GM19193 (cell line): ENCODE measurements around the gene KCTD18.

ENCODE experiments used
- POLR2A ChIP-seq: IDR thresholded peaks from 4 replicates; pipeline ENCODE4 v1.6.1; 2011; ENCODE audit not compliant: insufficient read depth, insufficient read length; ENCODE audit errors: extremely low read depth

Gene KCTD18

DNA sequence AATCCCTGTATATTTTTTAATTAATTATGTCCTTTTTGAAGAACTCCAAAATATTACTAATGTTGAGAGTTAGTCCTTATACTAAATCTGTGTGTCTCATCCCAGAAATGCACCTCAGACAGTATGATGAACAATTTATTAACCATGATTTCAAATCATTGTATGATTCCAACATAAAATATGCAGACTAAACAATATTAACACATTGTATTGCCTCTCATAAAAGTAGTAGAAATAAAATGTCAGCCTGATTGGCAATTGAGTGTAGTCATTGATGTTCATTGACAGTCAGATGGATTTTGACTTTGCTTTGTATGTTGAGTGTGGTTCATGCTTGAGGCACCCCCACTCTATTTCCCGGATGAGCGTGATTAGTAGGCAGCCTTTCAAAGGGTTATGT lies 57.5 kb downstream of the KCTD18 start:
- TF ChIP-seq POLR2A, result no peak

DNA sequence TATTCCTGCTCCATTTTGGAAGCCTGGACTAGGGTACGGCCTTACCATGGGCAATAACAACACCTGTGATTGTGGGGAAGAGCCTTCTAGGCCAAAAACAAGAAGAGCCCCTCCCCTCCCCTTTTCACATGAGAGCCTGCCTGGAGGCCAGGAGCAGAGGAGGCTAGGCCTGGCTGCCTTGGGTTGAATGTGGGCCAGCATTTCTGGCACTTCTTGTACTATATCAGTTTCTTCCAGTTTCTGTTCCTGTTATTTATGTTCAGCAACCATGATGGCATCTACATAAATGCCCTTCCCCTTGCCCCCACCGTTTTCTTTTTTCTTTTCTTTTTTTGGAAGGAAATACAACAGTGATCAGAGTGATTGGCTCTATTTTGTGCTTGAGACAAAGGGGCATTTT lies 58.4 kb downstream of the KCTD18 start:
- TF ChIP-seq POLR2A, result no peak

DNA sequence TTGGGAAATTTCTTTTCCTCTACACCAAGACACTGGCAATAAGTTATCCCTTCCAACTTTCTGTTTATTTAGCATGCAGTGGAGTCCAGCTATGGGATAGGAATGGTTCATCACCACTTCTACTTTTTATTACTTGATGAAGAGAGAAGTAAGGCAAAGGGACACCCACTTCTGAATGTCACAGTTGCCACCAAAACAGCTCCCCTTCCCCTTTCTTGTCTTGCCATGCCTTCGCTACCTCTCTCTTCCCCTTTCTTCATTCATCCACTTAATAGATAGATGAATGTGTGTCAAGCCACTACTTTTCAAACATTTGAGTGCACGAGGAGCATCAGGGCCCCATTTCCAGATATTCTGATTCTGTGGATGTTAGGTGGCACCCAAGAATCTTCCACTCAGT lies 59.6 kb downstream of the KCTD18 start:
- no peak for TF ChIP-seq POLR2A

DNA sequence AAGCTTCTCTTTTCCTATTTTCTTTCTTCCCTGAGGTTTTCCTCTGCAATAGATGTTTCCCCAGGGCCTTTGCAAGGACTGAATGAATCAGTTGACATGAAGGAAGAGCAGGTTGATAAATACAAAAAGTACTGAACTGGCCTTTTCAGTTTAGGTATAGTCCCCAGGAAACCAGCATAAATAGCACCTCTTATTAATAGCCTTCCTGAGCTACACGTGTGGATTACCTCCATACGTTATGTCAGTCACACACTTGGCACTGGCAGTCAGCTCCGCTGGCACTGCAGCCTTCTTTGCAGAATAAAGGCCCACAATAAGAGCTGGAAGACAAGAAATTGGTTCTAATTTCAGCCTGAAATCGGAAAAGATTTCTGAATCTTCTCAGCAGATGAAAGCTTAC lies 60.7 kb downstream of the KCTD18 start:
- TF ChIP-seq POLR2A, result no peak

DNA sequence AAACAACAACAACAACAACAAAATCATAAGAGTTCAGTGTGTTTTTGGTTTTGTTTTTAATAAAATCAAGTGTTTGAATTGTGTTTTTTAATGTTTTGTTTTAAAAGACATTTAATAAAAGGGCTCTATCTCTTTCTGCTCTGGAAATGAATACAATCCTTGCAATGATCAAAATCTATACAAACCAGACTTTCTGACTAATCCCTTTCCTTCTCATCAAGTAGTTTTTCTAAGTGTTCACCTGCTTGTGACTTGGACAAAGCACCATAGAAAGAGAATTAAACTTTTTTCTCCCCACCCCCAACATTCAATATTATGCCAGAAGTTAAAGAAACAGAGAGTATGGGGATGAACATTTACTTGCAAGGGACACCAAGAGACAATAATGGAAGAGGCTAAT lies 61.4 kb downstream of the KCTD18 start:
- no peak for TF ChIP-seq POLR2A

DNA sequence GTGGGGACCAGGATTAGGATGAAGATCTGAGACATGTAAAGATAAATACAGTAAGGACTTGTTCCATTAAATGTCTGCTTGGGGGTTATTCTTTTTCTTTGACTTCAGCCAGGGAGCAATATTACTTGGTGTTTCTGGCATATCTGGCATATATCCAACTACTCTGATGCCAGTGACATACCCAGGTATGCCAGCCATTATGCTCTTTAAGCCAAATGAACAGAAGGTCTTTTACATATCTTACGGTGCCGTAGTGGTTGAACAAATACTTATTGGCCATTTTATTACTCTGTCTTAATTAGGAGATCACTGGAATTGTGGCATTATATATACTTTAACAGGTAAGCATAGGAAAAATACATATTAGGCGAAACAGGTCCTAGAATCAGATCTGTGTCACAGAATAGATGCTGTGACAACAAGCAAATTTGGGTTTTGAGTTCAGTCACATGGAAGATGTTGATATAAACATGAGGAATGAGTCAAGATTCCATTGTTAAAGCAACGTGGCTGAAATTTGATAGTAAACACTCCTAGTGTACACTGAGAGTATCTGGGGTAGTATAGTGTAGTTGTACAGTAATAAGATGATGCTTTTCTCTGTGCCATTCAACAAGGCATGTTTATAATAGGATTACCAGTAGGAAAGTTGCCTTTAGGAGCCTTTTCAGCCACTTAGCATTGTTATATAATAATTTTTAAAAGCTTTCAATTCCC lies 62.6 kb downstream of the KCTD18 start:
- no peak for TF ChIP-seq POLR2A

DNA sequence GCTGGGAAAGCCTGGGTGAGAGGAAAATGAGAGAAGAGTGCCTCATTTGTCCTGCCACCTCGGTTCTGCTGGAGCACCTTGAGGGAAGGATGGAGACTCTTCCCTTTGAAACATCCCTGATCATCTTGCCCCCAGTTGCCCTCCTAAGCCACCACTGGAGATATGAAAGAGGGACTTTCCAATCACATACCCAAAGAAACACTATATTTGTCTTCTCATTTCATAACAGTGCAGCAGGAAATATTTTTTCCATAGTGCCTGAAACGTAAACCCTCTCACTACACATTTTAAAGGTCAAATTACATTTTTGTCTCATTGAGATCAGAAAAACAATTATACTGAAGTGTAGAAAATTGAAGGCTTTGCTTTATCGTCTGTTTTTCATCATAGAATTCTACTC lies 63.3 kb downstream of the KCTD18 start:
- TF ChIP-seq POLR2A, result no peak

DNA sequence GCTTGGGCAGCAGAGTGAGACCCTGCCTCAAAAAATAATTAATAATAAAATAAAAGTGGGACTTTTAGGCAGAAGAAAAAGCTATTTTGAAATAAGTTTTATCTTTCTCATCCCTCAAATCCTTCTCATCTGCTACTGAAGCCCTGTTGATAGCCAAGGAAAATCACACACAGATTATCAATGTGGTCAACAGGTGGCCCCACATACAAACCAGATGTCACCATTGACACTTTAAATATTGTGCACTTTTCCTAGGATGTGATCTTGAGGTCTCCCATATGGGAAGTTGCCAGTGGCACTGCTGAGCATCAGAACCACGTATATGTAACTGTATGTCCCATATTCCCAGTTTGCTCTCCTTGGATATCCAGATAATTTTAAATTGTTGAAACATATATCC lies 64.6 kb downstream of the KCTD18 start:
- TF ChIP-seq POLR2A, result no peak

DNA sequence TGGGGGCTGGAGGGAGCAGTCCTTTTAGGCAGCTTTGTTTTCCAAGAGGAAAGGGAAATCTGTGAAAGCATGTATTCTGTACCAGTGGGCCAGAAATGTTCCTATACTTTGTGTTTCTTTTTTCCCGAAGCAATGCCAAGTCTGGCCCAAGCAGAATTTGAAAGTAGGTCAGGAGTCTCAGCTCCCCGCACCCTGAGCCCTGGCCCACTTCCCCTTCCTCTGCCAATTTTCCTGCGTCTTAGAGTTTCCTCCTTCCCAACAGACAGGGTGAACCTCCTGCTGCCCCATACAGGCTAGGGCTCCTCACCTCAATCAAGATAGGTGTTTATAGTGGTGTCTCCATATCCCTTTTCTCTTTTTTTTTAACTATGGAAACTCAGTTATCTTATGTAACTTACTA lies 65.3 kb downstream of the KCTD18 start:
- no peak for TF ChIP-seq POLR2A

DNA sequence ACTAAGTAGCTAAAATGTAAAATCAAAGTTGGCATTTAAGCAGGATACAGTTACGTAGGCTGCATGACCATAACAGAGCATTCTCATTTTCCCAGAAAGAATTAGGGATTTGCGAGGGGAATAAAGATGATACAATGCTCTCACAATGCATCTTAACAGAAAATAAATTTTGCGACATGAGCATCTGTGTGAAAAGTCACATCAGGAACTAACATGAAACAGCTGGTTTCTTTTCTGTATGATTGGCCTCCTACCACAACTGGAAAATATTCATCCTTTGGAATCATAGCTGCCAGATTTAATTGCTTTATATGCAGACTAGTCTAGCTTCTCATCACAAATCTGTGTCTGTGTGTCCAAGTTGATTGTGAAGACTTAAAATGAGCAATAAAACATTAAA lies 66.0 kb downstream of the KCTD18 start:
- no peak for TF ChIP-seq POLR2A

DNA sequence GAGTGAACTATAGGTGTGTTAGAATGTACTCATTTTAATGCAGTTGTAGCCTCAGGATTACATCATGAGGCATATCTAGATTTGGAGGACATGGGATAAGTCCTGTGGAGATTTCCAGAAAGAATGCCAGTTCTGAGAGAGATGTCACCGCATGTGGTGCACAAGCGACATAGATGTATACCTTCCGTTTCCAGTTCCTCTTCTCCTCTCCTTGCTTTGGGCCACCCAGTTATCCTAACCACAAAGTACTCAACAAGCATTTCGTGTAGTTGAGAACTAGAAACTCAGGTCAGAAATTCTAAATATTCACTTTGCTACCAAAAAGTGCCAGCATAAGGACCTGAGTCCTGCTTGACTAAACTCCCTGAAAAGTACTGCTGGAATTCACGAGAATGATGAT lies 66.5 kb downstream of the KCTD18 start:
- TF ChIP-seq POLR2A, result no peak

DNA sequence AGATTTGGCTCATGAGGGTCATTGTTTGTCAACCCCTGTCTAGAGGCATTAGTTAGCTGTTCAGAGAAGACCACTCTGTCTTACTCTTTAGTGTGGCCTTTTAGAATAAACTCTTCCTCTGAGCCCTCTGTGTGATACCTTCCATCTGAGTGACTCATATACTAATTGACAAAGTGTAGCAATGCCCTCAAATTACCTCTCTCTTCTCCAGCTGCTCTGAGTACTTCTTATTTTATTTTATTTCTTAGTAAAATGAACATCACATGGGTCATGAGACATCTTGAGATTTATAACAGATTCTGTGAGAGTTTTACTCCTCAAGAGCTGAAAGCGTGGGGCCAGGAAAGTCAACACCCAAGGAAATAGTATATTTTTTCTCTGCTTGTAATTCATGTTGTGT lies 67.4 kb downstream of the KCTD18 start:
- no peak for TF ChIP-seq POLR2A

DNA sequence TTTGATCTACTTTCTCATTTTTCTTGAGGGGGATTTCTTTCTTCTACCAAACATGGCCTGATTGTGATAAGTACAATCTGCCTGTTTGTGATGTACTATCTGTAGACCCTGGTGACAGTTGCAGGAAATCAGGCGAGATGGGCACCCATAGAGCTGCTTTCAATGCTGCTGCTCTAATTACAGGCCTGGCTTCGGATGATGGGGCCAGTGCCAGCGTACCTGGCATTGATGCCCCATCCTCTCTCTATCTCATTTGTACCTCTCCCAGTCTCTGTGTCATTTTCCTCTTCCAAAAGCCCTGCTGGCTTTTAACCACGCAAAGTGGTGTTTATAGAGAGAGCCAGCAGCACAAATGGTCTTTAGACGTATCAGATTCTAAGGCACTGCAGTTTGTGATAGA lies 69.9 kb downstream of the KCTD18 start:
- no peak for TF ChIP-seq POLR2A
